Hepatocyte (in vitro differentiated cells): Measurements from ENCODE around the gene DNAJC5G.

Source experiments
- EZH2 ChIP-seq: fragments of 200-600 bp; sonication (generic); IDR thresholded peaks from 2 replicates; pipeline ENCODE4 v1.6.1; 2016; ENCODE audit warnings: antibody characterized with exemption, mild to moderate bottlenecking, borderline replicate concordance
- EZH2phosphoT487 ChIP-seq: fragments of 200-600 bp; sonication (generic); IDR thresholded peaks from one replicate; pipeline ENCODE4 v1.6.1; 2018; ENCODE audit warnings: antibody characterized with exemption, mild to moderate bottlenecking, low read depth, moderate library complexity; ENCODE audit not compliant: unreplicated experiment, severe bottlenecking
- TF ChIP-seq, protein P1 (sequence below): fragments of 200-600 bp; sonication (generic); IDR thresholded peaks from 2 replicates; pipeline ENCODE4 v1.5.1; 2016; ENCODE audit warnings: antibody characterized with exemption, mild to moderate bottlenecking; ENCODE audit not compliant: poor library complexity

DNA sequence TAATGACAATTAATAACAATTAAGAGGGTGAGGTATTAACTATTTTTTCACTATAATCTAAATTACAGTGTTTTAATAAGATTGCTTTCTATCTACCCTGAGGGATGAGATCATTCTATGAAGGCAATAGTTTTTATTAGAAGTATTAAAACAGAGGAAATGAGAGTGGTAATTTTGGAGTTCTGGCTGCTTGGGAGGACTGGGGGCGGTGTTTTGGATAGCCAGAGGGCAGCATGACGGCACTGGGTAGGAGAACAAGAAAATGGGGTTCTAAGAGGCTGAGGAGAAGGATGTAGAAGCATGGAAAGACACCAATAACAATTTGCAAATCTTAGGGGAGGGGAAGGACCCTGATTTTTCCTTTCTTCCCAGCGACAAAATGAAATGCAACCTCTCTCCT is 5.1 kb upstream of the DNAJC5G start:
- TF ChIP-seq, protein P1, sequence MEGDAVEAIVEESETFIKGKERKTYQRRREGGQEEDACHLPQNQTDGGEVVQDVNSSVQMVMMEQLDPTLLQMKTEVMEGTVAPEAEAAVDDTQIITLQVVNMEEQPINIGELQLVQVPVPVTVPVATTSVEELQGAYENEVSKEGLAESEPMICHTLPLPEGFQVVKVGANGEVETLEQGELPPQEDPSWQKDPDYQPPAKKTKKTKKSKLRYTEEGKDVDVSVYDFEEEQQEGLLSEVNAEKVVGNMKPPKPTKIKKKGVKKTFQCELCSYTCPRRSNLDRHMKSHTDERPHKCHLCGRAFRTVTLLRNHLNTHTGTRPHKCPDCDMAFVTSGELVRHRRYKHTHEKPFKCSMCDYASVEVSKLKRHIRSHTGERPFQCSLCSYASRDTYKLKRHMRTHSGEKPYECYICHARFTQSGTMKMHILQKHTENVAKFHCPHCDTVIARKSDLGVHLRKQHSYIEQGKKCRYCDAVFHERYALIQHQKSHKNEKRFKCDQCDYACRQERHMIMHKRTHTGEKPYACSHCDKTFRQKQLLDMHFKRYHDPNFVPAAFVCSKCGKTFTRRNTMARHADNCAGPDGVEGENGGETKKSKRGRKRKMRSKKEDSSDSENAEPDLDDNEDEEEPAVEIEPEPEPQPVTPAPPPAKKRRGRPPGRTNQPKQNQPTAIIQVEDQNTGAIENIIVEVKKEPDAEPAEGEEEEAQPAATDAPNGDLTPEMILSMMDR = no peak
- TF ChIP-seq EZH2phosphoT487 = no peak
- TF ChIP-seq EZH2 = no peak
